ENCODE results near the gene DGKB.

Gene DGKB

DNA sequence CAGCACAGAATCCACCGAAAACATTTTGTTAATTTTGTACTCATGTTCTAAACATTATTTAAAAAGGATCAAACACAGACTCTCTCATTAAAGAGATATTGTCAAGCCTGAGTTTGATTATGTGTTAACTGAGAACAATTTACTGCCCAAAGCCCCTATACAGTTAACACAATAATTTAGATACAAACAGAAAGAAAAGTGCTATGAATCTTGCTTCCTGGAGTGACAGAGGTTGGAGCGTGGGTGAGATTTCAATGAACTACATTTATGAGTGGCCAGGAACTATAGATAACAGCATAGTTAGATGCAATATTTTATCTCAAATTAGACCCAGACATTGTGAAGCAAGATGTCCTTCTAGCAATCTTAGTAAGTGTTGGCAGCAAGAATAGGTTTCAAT is 464.2 kb downstream of the DGKB start:
- FAIRE-seq, result no peak

DNA sequence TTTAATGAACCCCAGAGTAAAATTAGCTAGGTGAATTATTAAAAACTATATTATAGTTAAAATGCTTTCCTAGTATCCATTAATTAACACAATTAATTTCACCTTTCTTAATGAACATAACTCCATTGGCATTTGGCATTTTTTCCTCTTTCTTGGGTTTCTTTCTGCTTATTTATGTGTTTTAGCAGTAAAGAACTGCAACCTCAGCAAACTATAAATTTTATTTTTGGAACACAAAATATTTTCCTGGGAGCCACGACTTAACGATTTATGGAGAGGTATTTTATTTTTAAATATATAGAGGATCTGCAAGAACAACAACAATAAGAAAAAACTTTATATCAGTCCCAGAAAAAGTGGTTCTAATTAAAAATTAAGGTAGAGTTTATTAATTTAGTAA is 465.7 kb downstream of the DGKB start:
- no peak for FAIRE-seq

DNA sequence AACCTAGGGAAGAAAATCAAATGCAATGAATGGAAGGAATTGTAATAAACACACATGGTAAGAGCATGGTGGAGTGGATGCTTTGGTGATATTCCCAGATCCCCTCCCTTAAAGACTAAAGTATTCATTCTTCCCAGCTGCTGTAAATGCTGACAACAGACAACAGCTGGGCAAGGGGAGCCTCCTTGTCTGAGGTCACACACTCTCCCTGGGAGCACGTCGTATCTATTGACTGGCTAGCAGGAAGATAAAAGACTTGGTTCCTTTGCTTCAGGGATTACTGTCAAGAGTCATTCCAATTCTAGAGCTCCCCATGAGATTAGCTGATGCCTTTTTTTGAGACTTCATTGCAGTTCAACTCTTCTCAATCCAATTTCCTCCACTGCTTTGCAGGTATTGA is 469.6 kb downstream of the DGKB start:
- no peak for FAIRE-seq

DNA sequence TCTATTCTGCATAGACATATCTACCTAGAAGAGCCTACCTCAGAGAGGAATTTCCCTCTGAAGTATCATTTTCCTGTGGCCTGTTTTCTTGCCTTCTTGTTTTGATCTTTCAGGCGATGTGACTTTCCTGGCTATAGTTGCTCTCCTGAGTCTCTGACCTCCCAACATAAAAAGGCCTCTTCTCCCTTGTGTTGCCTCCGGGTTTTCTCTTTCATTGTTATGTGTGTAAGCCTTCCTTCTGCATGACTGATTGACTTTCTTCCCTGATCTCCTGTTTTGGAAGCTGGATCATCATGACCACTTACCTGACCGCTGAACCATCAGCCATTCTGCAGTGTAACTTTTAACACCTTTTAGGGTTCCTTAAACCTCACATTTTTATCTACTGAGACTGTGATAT is 471.6 kb downstream of the DGKB start:
- no peak for FAIRE-seq

DNA sequence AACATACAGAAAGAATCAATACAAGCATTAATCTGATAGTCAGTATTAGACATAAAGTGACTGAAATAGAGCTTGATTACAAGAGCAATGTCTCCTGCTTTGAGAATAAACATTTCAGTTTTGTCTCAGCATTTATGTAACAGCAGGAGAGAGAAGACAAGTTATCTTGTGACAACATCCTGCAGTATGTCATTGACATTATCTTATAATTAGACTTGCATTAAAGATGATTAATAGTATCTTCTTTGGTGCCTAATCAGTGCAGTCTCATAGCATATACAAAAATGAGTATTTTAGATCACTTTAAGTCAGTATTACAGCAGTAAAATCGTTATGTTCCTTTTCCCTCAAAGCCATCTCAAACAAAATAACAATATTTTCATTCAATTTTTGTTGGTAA is 477.0 kb downstream of the DGKB start:
- no peak for FAIRE-seq

DNA sequence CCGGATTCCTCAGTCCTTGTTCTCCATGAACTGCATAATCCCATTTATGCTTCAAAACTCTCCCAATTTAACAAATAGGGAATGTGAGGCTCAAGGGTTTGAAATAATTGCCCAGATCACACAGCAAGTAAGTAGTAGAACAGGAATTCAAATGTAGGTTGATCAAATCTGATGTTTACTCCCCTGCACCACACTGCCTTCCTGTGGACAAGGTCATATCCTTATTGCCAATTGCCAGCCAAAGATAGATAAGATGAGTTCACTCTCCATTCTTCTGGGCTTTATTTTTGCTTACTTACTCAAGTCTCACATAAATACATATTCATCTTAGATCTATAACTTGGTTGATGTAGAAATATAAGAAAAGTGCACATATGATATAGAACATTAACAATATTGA is 477.9 kb downstream of the DGKB start:
- FAIRE-seq, result no peak

DNA sequence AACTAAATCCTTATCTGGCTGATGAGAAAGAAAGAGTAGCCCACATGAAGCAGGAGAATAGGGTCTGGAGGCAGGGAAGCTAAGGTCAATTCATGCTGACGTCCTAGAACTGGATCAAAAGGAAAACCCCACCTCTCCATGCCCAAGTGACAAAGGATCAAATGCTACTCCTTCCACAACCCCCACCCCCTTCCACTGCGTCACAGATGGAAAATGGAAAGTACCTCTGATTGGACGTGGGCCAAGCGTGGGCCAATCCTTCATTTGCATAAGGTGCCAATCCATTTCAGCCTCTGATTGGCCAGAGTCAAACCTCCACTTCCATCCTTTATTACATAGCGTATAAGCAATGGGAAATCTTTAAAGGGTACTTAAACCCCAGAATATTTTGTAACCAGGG is 481.8 kb downstream of the DGKB start:
- no peak for FAIRE-seq

DNA sequence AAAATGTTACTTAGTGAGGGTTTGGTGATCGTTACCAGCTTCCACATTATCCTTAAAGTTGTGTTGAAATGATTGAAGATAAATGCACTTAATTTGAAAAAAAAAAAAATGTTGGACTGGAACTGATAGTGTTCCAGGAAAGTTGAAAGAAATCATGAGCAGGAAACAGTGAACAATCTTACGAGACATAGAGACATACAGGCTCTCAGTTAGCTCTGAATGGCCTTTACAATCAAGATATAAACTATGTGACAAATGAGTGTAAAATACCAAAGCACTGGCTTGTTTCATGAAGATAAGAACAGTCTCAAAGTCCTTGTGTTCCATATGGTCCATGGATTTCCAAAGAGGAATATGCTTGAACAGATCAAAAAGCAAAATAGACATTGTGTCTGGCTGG is 483.0 kb downstream of the DGKB start:
- FAIRE-seq, result no peak

DNA sequence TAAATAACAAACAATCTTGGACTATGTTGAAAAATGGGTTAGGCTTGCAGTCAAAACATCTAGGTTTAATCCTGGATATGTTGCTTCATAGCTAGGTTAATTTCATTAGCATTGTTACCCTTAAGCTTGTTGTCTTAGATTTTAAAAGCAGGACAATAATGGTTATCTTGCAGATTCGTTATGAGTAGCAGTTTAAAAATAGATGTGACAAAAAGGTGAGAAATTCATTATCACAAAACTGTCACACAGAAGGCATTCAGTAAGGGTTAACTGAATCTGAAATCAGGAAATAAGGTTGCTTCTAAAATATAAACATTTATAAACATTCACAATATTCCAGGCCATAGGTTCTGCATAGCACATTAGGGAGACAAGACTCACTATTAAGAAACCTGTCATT is 483.9 kb downstream of the DGKB start:
- no peak for FAIRE-seq

DNA sequence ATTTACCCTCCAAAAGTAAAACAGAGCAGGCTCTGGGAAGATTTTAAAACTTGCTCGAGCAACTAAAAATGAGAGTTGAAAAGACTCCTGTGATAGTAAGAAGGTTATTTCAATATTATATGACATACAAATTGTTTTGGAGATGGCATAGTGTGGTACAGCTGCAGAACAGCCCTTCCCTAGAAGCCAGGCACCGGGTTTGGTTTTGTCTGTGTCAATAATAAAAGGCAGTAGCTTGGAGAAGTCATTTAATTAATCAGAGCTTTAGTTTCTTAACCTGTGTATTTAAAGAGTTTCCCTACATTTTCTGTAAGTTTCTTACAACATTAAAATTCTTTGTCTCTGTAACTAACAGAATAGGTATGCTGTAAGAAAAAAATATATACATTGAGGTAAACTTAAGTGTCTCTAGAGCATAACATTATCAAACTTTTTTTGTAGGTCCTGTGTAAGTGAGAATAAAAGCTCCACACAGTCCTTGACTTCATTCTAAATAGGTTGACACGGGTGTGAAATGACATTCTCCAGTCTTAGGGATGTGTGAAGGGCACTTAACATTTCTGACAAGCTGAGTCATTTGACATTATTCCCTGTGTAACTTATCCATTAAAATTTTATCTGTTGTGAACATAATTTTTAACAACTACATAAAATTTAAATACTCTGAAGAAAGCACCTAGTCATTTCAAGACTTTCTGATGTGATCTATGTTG is 488.1 kb downstream of the DGKB start:
- no peak for FAIRE-seq

DNA sequence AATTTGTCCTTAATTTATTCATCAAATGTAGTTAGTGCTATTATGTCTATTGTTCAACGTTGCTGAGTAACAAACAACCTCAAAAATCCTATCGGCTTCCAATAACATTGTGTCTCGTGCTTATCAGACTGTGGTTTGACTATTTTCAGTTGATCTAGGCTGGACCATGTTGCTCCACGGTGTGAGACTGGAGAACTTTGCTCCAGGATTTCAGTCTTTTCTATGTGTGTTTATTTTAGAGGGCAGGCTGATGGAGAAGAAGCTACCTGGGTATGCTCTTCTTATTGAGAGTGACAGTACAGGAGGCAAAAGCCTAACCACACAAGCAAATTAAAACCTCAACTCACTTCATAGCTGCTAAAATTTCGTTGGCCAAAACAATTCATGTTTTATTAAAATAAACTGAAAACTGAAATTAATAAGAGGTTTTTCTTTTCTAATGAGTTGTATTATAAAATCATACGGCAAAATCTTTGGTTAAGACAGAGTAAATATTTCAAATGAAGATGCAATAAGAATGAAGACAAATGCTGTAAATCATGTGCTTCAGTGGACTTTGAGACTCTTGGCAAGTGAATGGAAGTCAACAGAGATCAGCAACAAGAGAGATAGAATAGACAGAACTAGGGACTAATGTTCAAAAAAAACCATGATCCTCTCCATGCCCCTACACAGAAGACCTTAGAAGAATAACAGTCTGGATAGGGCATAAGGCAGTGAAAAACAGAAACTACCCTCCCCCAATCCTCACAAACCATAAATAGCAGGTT is 495.1 kb downstream of the DGKB start:
- no peak for FAIRE-seq

DNA sequence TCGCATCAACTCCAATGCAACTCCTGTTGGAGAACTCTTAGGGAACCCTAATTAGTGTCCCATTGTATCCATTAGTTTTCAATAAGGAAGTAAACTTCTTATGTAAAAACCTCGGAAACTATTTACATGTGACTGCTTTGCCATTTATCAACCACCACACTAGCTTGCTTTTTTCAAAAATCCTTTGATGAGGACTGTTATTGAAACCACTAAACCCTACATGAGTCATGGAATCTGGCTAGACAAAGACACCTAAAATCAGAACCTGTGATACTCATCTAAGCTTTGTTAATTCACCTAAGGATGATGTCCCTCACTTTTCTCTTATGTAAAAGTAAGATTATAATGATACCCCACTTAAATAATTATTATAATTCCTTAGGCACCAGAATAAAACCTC is 499.0 kb downstream of the DGKB start:
- no peak for FAIRE-seq

DNA sequence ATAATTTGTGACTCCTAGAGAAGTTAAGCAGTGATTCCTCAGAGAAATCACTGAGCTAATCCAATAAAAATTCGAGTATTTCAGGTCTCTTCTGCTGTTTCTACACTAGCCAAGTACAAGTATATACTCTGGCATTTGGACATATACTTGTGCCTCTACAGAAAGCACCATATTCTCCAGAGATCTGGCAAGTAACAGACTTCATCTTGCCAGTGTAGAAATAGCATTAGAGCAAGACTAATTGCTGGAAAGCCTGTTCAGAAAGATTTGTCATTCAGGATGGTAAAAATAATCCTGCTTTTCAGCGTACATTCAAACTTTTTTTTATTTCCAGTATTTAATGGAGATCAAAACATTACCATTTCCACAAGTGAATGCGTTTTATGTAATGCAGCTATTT is 502.3 kb downstream of the DGKB start:
- no peak for FAIRE-seq

DNA sequence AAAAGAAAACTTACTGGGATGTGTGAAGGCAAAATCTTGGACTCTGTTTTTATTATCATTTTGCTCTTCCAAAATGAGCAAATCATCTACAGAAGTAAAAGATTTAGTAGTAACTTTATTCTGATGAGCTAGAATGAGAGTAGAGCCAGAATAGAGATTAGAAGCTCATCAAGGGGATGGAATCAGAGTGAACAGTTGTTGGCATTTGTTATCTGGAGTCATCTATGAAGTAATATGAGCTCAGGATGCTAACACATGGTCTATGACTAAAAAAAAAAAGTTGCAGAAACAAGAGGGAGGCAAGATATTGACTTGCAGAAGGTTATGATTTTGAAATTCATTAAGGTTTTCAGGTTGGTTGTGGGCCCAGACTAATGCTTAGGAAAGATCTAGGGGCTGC is 504.0 kb downstream of the DGKB start:
- FAIRE-seq, result no peak

DNA sequence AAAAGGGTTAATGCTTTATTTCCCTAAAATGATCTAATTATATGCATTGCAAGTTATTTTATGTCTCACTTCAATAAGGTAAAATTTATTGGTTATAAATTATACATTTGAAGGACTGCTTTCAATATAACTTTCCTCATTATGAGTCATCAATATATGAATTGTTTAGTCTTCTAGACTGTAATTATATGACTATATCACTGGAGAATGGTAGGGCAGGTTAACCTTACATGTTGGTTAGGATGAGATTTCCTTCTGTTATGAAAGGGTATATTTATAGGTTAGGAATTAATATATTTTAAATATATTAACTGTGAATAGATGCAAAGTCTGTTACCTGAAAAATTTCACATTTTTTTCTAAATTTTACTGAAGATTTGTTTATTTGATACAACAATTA is 506.7 kb downstream of the DGKB start:
- no peak for FAIRE-seq

DNA sequence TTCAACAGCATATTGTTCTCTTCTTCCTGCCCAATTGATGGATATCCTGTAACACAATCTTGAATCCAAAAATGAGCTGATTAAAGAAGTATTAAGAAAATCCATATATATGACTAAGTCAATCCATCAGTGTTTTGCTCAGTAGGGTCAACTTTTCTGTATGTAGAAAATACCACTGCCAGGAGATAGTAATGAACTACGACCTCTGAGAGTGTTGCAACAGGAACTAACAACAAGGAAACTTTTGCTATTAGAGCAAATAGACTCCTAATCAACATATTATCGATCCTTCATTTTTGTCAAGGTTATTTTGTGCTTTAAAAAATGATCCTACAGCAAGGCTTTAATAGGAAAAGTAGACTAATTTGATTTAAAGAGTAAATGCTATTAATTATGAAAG is 507.8 kb downstream of the DGKB start:
- no peak for FAIRE-seq

DNA sequence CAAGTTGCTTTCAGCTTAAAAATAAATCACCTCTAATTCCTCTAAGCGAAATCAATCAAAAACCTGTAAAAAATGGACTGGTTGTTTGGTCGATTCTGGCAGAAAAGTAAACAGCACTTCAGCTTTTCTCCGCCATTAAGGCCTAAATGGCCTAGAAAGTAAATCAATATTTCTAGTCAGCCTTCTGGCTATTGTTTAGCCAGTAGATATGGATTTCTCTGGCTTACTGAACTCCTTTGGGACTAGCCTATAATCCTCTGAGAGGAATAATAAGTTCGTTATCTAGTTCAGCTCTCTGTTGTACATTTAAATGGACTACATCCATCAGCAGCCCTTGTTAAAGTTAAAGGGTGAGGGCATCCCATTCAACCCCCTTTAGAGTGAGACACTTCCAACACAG is 513.0 kb downstream of the DGKB start:
- FAIRE-seq, result no peak

DNA sequence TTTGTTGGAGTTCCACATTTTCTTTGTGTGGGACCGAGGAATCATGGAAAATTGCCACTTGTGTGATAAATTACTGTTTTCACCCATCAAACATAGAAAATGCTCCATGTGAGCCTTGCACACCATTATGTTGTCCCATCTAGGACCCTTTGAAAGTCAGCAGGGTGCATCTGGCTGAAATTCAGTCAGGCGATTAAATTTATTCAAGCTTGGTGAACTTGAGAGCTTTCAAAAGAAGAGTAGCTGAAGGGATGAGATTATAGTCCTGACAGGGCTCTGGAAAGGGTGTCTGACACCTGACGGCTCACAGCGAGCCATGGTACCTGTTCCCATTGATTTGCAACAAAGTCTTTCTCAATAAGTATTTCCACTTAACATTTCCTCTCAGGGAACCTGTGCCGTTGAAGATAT is 513.4 kb downstream of the DGKB start:
- no peak for FAIRE-seq

DNA sequence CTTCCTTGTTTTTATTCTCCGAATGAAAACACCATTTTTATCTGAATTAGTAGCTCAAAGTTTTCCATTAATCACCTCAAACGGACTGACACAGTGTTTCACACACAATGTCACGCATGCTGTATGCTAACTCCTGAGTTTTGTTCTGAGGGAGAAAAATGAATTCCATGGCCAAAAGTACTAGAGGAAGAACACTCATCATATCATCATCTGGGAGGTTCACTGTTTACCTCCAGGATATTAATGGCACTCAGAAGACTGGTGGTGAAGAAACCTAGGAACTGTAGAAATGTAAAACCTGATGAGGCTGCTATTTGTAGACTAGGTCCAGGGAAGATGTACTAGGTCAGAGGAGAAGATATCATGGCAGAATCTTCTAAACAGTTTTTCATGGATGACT is 517.5 kb downstream of the DGKB start:
- no peak for FAIRE-seq

DNA sequence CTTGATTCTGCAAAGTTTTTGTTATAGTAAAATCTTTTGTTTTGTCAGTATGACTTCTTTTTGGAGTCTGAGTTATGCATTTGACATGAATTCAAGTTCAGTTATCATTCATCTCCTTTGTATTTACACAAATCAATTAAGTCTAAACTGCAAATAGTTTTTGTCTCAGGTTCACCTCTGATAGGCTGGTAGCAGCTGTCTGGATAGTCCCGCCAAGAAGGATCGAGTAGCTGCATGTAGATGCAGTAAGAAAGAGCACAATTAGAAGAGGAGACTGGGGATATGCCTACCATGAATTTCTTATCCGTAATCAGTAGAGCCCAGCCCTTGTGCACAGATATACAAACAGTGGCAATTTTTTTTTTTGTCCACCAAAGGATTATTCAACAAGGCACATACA is 520.6 kb downstream of the DGKB start:
- FAIRE-seq, result no peak

DNA sequence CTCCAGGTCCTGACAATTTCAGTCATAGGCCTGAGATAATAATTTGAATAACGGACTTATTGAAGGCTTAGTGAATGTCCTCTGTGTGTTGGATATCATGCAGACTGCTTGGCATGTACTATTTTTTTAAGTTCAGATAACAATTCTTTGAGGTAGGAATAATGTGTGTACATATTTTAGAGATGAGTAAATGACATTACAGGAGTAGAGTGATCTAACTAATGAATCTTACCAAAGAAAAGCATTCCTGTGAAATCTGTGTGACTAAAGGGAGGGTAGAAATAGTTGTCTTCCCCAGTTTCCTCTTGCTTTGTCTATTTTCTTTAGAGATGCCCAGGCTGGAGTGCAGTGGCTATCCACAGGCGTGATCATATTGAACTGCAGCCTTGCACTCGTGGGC is 521.2 kb downstream of the DGKB start:
- no peak for FAIRE-seq

DNA sequence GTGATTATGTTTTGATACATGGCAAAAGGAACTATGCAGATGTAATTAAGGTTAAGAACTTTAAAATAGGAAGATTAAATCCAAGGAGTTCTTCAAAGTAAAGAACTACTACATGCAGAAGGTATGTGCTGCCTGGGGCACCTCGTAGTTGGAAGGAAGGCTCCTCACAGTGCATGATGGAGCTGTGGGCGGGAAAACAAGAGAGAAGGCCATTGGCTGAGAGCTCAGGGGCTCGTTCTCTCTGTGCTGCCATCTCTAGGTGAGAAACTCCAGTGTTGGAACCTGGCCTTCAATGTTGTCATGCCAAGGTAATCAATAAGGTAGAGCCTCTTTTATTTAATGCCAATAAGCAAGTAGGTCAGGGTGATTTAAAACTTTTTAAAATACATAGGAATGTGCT is 521.7 kb downstream of the DGKB start:
- no peak for FAIRE-seq

DNA sequence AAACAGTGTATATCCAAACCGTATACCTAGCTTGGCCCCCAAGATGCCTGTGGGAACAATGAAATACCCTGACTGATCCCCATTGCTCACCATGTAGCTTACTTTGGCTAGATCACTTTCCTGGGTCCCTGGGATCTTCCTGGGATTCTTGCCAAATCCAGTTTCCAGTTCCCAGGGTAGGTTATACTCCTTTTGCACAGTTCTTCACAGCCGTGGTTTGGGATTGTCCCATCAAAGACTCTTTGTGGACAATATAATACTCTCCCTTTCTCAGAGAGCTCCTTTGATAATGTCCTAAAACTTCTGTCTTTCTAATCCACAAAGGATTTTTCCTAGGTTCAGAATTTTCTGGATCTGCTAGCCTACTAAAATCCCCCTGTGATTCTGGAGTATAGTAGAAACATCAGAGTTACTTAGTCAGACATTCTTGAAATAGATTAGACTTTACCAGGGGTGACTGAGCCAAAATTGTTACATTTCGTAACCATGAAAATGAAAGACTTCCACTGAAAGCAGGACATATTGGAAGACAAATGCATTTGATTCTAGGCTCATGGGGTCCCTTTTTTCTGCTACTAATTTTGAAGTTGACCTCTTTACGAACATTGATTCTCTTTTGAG is 524.8 kb downstream of the DGKB start:
- FAIRE-seq, result no peak

DNA sequence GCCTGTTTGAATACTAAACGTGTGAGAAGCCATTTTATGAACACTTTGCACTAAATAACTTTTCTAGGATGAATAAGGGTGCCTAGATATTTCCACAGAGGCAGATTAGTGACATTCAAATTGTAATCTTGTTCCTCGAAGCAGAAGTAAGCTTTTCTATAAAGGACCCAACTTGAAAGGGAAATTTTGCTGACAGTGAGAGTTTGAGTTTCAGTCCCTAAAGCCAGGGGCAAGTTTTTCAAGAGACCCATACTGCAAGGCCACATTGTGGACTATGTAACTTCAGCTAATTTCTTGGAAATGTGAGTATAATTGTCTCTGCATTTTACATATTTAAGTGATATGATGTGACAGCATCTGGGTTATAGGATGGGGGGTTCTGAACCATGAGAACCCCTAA is 525.8 kb downstream of the DGKB start:
- FAIRE-seq, result no peak
